ENCODE results near the gene SLC25A51.
"Not testable (repeated sequence)": the region's sequence is repeated elsewhere in the genome, so short reads cannot be mapped to it uniquely, and the experiment has no call there.

SLC25A51 gene

GRCh38 chr9:37919246-37919955 is 15.5 kb upstream of the SLC25A51 start:
- no peak for DNase-seq (ENCODE audit: low read depth)

DNA sequence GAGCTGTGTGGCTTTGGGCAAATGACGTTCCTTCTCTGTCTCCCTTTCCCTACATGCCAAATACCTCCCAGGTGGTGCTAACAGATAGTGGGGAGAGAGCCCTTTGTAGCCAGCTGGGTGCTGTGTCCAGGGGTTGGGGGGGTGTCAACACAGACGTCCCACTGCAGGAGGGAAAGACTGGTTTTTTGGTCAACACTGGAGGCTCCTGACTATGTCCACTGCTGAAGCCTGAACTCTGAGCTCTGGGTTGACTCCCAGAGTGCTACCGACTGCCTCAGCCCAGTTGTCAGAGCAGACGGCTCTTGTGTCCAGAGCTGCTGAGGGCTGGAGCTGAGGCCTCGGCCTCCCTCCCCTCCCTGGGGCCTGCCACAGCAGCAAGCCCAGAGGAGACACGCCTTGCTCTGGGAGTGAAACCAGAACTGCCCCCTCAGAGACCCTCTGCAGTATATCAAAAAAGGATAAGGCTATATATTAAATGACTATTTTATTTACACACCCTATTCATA is 14.8 kb upstream of the SLC25A51 start:
- no peak for DNase-seq (ENCODE audit: low read depth)

GRCh38 chr9:37917801-37918664 is 14.1 kb upstream of the SLC25A51 start:
- no peak for DNase-seq (ENCODE audit: low read depth)

DNA sequence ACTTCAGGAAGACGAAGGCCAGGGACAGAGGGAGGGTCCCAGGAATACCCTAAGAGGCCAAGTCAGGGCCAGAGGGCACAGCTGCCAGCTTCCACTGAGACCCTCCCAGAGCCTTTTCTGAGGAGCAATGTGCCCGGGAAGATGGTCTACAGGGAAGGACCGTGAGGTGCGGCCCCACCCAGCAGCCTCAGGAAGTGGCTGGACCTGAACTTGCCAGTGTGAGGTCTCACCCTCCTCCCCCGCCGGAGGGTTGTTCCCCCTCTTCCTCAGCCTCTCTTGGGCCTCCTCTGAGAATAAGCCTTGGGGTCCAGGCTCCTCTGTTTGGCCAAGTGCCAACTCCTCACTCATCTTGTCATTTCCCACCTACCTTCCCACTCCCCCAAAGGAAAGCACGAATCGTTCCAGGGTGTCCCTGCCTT is 13.4 kb upstream of the SLC25A51 start:
- no peak for DNase-seq (ENCODE audit: low read depth)

- no peak for DNase-seq (ENCODE audit: low read depth)
Measured at GRCh38 chr9:37916471-37917312, 12.8 kb upstream of the SLC25A51 start.

DNA sequence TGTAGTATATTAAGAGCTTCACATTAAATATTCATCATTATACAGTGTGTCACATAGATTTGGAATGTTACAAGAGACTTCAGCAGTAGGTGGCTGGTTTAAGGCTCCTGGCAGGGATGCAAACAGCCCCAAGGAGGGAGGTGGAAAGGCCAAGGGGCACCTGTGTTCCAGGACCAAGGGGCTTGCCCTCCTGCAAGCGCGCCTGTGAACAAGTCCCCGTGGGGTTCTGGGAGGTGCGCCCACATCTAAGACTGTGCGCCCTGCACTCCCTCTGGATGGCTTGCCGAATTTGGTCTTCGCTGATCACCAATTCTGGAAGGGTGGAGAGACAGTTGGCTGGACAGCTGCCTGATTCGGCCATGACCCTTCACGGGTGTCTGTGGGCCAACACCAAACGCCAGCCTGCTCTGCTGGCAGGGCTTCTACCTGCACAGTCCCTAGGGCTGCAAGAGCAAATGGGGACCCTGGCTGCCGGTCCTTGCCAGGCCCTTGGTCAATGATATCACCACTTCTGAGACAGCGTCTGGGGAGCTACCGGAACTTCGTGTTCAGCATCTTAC is 12.1 kb upstream of the SLC25A51 start:
- DNase-seq (ENCODE audit: low read depth), result no peak

- no peak for DNase-seq (ENCODE audit: low read depth)
Measured at GRCh38 chr9:37914701-37915358, 10.9 kb upstream of the SLC25A51 start.

DNA sequence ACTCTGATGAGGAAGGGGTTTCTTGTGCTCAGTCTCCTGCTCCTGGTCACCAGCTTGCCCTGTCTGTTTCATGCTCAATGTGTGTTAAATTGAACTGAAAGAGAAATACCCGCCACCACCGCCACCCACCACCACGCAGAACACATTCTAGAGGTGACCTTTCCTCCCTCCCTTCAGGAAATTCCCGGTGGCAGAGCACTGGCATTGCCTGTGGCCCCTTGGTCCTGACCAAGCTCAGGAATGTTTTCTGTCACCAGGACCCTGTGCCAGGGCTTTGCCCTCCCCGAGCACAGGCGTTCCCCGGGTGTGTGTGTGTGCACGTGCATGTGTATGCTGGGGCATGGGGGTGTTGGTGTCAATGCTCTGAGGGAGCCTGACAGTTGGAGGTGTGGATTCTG is 10.2 kb upstream of the SLC25A51 start:
- no peak for DNase-seq (ENCODE audit: low read depth)

DNA sequence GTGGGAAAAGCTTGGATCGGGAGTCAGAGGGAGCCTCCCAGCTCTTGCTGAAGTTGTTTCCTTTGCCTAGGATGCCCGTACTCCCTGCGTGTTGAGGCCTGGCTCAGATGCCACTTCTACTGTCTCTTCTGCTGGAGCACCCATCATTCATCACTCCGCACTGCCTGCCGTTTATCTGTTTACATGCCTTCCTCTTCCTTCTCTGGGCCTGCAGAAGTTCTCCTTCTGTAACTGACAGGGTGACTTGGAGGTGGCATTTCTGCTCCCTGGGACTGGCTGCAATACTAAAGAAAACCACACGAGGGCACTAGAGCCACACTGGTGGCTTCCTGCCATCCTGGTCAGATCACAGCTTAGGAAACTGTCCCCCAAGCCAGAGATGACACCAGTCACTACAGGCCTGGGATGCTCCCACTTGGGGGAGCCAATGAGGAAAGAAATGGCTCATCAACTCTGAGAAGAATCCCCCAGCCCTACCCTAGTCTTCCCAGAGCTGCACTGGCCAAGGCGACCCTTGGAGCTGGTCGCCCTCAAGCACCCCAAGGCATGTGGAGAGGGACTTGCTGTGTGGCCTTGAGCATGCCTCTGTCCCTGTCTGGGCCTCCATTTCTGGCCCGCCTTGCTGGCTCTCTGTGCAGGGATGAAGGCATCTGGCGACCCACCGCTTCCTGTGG is 9.7 kb upstream of the SLC25A51 start:
- DNase-seq (ENCODE audit: low read depth), result peak; percentile 70

GRCh38 chr9:37911271-37911681 is 7.3 kb upstream of the SLC25A51 start:
- no peak for DNase-seq (ENCODE audit: low read depth)

DNA sequence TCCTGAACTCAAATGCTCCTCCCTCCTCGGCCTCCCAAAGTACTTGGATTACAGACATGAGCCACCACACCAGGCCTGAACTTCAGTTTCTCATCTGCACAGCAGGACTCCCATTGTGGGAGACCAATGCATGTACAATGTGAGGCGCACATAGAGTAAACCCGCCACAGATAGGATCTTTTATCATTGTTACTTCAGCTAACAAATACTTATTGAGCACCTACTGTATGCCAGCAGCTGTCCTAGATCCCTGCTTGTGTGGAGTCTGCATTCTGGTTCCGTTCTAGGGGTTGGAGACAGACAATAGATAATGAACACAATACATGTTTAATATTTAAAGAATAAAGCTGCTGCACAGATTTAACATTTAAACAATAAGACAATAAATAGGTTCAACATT is 6.3 kb upstream of the SLC25A51 start:
- no peak for DNase-seq (ENCODE audit: low read depth)

GRCh38 chr9:37909836-37910235 is 5.9 kb upstream of the SLC25A51 start:
- DNase-seq (ENCODE audit: low read depth), result not testable (repeated sequence)

GRCh38 chr9:37909326-37909725 is 5.4 kb upstream of the SLC25A51 start:
- no peak for DNase-seq (ENCODE audit: low read depth)

GRCh38 chr9:37908698-37909186 is 4.8 kb upstream of the SLC25A51 start:
- DNase-seq (ENCODE audit: low read depth), result no peak

- no peak for DNase-seq (ENCODE audit: low read depth)
Measured at GRCh38 chr9:37908283-37908682, 4.4 kb upstream of the SLC25A51 start.

GRCh38 chr9:37906312-37907239 is 2.6 kb upstream of the SLC25A51 start:
- no peak for DNase-seq (ENCODE audit: low read depth)

DNA sequence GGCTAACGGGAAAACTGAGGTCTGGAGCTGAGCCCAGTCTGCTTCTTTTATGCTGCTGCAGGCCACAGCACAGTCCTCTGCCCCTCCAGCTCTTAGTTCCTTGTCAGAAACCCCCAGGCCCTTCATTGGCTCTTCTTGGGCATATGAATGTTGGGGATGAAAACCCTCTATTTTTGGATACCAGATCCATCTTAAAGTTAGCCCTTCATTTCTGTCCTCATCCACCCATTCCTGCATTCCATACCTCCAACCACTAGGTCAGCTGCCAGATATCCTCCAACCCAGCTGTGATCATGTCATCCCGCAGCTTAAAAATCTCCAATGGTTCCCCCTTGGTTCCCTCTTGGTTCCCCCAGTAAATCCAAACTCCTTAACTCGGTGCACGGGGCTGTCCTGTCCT is 1.8 kb upstream of the SLC25A51 start:
- no peak for DNase-seq (ENCODE audit: low read depth)

GRCh38 chr9:37905131-37905505 is 1.2 kb upstream of the SLC25A51 start:
- DNase-seq (ENCODE audit: low read depth), result no peak

DNA sequence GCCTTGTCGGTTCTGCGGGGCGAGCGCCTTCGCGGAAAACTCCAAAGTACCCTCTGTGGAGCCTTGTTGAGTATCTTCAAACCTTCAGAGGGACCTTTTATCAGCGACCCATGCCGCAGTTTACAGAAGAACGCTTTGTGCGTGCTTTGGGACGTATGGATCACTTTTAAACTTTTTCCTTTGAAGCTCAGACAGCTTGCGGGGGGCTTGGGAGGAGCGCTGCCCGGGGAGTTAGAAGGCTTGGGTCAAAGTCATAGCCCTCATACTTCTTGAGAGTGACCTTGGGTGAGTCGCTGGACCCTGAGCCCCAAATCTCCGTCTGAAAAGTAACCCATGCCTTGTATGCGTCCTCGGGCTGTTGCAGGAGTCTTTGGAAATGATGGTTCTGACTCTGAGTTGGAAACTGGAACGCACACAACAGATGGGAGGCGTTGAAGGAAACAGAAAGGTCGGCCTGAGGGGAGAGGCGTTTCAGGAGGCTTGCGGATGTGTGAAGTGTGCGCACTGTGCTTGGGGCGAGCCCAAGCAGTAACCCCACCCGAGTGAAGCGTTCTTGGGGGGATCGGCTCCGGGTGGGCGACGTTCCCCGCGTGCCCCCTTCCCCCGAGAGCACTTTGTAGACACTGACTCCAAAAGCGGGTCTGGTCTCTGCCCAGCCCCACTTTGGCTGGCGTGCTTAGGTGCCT is 661 bp upstream of the SLC25A51 start:
- DNase-seq (ENCODE audit: low read depth), result no peak

Measured in HS-5 (cell line).